ENCODE measurements around the gene SBF1. TPM values are rescaled to one million over a fixed set of nuclear protein-coding genes. Genes with fewer than 3 reads are reported as not detected.
A peak's percentile ranks its signal among the peaks of the same experiment; 100 is the strongest.

The SBF1 gene
- total and polyA plus RNA-seq, 2 of the 13 experiments (the other 11 are each of a cell fraction or from before 2014, with no cell fraction given): 31.7 to 40.9 TPM

GRCh38 chr22:50507421-50507990 is 32.7 kb upstream of the SBF1 start, which contains the start of gene LMF2 (continued):
- TF ChIP-seq ZBTB49 (CRISPR knock-in tag; IDR thresholded peaks at IDR 0.05; ENCODE audit: borderline replicate concordance) (no peak), MLX (CRISPR knock-in tag; IDR thresholded peaks at IDR 0.05) (no peak), NFYB (CRISPR knock-in tag; IDR thresholded peaks at IDR 0.05) (0 out of 2 replicates have a peak, but pooled peaks have one; percentile 17), SMAD9 (CRISPR knock-in tag; IDR thresholded peaks at IDR 0.05) (no peak), E2F5 (CRISPR knock-in tag; conservative IDR thresholded peaks at IDR 0.05) (peak; percentile 70; the same call in 1 of the 2 replicates), TFE3 (CRISPR knock-in tag; IDR thresholded peaks at IDR 0.05) (no peak), ZBTB20 (CRISPR knock-in tag; IDR thresholded peaks at IDR 0.05; ENCODE audit: borderline replicate concordance, low read depth) (no peak), TAF1 (CRISPR knock-in tag; IDR thresholded peaks at IDR 0.05) (peak; percentile 48), TCF7L2 (IDR thresholded peaks at IDR 0.05; ENCODE audit: low read depth, low read length) (no peak), MBNL3 (CRISPR knock-in tag; conservative IDR thresholded peaks at IDR 0.05) (no peak), ZBTB1 (CRISPR knock-in tag; IDR thresholded peaks at IDR 0.05; ENCODE audit: borderline replicate concordance) (no peak), ZNF678 (CRISPR knock-in tag; IDR thresholded peaks at IDR 0.05) (no peak), IKZF4 (CRISPR knock-in tag; IDR thresholded peaks at IDR 0.05; ENCODE audit: borderline replicate concordance, low read depth, not compliant biosample characterization) (no peak), TRAFD1 (CRISPR knock-in tag; IDR thresholded peaks at IDR 0.05; ENCODE audit: borderline replicate concordance) (no peak), ZNF709 (CRISPR knock-in tag; IDR thresholded peaks at IDR 0.05) (peak; percentile 67), ZNF766 (CRISPR knock-in tag; IDR thresholded peaks at IDR 0.05; ENCODE audit: borderline replicate concordance) (no peak), ARID4A (CRISPR knock-in tag; IDR thresholded peaks at IDR 0.05; ENCODE audit: borderline replicate concordance) (peak; percentile 38), RAD21 (CRISPR knock-in tag; IDR thresholded peaks at IDR 0.05) (no peak)

Measured in HepG2 (cell line).